OCI-LY1 (cell line): ENCODE data around the gene IL12A.

Experiments used
- H2AFZ ChIP-seq: fragments of 200-600 bp; sonication (generic), shearing (Covaris generic); 2 replicates; pipeline ENCODE4 v1.6.0; 2014; ENCODE audit warnings: antibody characterized with exemption, mild to moderate bottlenecking, low read length
- H3F3A ChIP-seq: fragments of 200-600 bp; sonication (generic), shearing (Covaris generic); 2 replicates; pipeline ENCODE4 v1.6.0; 2014; ENCODE audit warnings: mild to moderate bottlenecking, antibody characterized with exemption, low read length, moderate library complexity; ENCODE audit not compliant: insufficient read depth
- H3K27ac ChIP-seq: fragments of 200-600 bp; sonication (generic); 2 replicates; pipeline ENCODE4 v1.5.1; 2014; ENCODE audit warnings: low read length, mixed run types, mild to moderate bottlenecking, low read depth; ENCODE audit not compliant: poor library complexity, severe bottlenecking
- H3K27me3 ChIP-seq: fragments of 200-600 bp; sonication (generic); 2 replicates; pipeline ENCODE4 v1.6.0; 2014; ENCODE audit warnings: antibody characterized with exemption, mild to moderate bottlenecking, low read length, moderate library complexity; ENCODE audit not compliant: insufficient read depth
- H3K36me3 ChIP-seq: fragments of 200-600 bp; sonication (generic); 2 replicates; pipeline ENCODE4 v1.6.1; 2014; ENCODE audit warnings: mild to moderate bottlenecking, antibody characterized with exemption, low read length, moderate library complexity, mixed read lengths; ENCODE audit not compliant: insufficient read depth
- H3K4me1 ChIP-seq: fragments of 200-600 bp; sonication (generic); 2 replicates; pipeline ENCODE4 v1.5.1; 2014; ENCODE audit warnings: mild to moderate bottlenecking, low read length, moderate library complexity; ENCODE audit not compliant: insufficient read depth, severe bottlenecking
- H3K4me2 ChIP-seq: fragments of 200-600 bp; sonication (generic), shearing (Covaris generic); 2 replicates; pipeline ENCODE4 v1.6.1; 2014; ENCODE audit warnings: low read length
- H3K4me3 ChIP-seq: fragments of 200-600 bp; sonication (generic); 2 replicates; pipeline ENCODE4 v1.5.1; 2014; ENCODE audit warnings: low read length, low read depth, mild to moderate bottlenecking, mixed read lengths; ENCODE audit not compliant: poor library complexity, severe bottlenecking
- H3K79me2 ChIP-seq: fragments of 200-600 bp; shearing (Covaris generic); 2 replicates; pipeline ENCODE4 v1.6.1; 2016; ENCODE audit warnings: mixed run types, low read length, mixed read lengths; ENCODE audit not compliant: insufficient read depth
- H3K9ac ChIP-seq: fragments of 200-600 bp; sonication (generic), shearing (Covaris generic); 2 replicates; pipeline ENCODE4 v1.6.1; 2014; ENCODE audit warnings: mild to moderate bottlenecking, low read length, mixed read lengths
- H3K9me2 ChIP-seq: fragments of 200-600 bp; sonication (generic), shearing (Covaris generic); 2 replicates; pipeline ENCODE4 v1.6.1; 2014; ENCODE audit warnings: low read depth, mild to moderate bottlenecking, low read length, mixed read lengths
- H3K9me3 ChIP-seq: fragments of 200-600 bp; shearing (Covaris generic); 2 replicates; pipeline ENCODE4 v1.6.1; 2014; ENCODE audit warnings: low read length, mixed read lengths
- H4K20me1 ChIP-seq: fragments of 200-600 bp; sonication (generic), shearing (Covaris generic); 2 replicates; pipeline ENCODE4 v1.6.0; 2016; ENCODE audit warnings: mild to moderate bottlenecking, low read length; ENCODE audit not compliant: insufficient read depth
- EZH2 ChIP-seq: fragments of 200-600 bp; sonication (generic), shearing (Covaris generic); IDR thresholded peaks from 2 replicates; pipeline ENCODE4 v1.8.0; 2017; ENCODE audit warnings: borderline replicate concordance, mixed run types, mild to moderate bottlenecking, antibody characterized with exemption, low read length, moderate library complexity, mixed read lengths
- TF ChIP-seq, protein P1 (sequence below): fragments of 200-600 bp; sonication (generic), shearing (Covaris generic); IDR thresholded peaks from 2 replicates; pipeline ENCODE4 v1.5.1; 2017; ENCODE audit warnings: mild to moderate bottlenecking, antibody characterized with exemption, low read length, moderate library complexity, mixed read lengths

The IL12A gene

GRCh38 chr3:160001148-160001760, 12.6 kb downstream of the IL12A start:
- no peaks in the 10 kb centered on the region for H3K27me3 ChIP-seq
- no peaks in the 10 kb centered on the region for H3K4me1 ChIP-seq
- no peaks in the 10 kb centered on the region for H3K9me3 ChIP-seq
- no peaks in the 10 kb centered on the region for H4K20me1 ChIP-seq
- H3F3A ChIP-seq = no peaks in the 10 kb centered on the region
- H3K4me3 ChIP-seq = no peak overlapping the region
- H3K79me2 ChIP-seq = no peaks in the 10 kb centered on the region
- no peak for TF ChIP-seq EZH2
- TF ChIP-seq, protein P1, sequence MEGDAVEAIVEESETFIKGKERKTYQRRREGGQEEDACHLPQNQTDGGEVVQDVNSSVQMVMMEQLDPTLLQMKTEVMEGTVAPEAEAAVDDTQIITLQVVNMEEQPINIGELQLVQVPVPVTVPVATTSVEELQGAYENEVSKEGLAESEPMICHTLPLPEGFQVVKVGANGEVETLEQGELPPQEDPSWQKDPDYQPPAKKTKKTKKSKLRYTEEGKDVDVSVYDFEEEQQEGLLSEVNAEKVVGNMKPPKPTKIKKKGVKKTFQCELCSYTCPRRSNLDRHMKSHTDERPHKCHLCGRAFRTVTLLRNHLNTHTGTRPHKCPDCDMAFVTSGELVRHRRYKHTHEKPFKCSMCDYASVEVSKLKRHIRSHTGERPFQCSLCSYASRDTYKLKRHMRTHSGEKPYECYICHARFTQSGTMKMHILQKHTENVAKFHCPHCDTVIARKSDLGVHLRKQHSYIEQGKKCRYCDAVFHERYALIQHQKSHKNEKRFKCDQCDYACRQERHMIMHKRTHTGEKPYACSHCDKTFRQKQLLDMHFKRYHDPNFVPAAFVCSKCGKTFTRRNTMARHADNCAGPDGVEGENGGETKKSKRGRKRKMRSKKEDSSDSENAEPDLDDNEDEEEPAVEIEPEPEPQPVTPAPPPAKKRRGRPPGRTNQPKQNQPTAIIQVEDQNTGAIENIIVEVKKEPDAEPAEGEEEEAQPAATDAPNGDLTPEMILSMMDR = no peak
- no peak overlapping the region for H3K4me2 ChIP-seq
- no peak overlapping the region for H3K27ac ChIP-seq
- no peak overlapping the region for H2AFZ ChIP-seq
- no peaks in the 10 kb centered on the region for H3K9me2 ChIP-seq
- no peaks in the 10 kb centered on the region for H3K36me3 ChIP-seq
- H3K9ac ChIP-seq = no peak overlapping the region

DNA sequence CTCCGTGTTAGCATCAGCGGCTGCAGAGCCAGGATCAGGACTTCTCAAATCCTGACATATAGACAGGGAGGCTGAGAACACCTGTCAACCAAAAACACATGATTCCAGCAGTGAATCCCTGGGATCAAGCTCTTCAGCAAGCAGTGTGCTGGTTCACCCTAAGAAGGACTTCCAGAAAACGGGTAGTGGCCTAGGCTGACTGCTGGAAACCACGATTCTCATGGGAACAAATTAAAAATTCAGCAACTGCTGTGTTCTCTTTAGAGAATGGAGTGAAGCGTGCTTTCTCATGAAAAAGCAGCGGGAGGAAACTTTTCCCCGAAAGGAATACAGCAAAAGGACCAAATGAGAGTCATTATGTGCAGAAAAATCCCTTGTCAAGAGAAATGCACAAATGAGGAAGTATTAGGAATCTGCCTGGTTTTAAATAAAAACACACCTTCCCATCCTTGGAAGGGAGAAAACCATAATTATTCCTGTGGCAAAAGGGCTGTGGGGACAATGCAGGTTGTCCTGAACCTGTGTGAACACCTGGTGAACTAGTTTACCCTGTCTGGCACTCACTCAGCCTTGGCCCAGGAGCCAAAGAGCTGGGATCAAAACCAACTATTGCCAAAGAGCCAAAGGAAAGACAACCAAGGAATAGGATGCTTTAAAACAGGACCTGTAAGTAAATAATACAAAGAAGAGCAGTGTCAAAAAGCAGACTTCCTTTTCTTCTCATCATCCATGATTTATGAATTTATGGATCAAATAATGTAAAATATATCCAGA, 13.4 kb downstream of the IL12A start:
- no peak overlapping the region for H2AFZ ChIP-seq

DNA sequence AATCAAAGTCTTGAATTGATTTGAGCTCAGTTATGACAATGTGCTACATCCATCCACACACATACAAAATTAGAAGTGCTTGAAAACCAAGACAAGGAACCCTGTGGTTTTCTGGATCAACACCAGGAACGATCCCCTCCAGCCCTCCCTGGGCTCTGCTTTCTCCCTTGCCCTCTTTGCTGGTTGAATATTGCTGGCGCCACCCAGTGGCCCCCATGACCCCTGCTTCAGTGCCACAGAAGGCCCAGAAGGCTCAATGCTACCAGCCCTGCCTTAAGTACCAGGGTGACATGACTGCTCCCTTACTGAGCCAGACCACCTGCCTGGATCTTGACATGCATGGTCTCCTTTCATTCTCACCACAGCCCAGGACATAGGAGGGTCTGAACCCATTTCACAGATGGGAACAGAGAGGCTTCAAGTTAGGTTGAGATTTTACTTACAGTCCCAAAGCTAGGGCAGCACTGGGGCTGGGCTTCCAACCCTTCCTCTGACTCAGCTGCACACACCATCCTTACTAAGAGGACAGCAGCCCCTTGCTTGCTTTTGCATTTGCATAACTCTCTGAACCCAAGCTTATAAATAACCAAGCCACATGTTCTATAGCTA, 15.0 kb downstream of the IL12A start:
- H3K27me3 ChIP-seq = no peaks in the 10 kb centered on the region
- no peaks in the 10 kb centered on the region for H3F3A ChIP-seq
- no peaks in the 10 kb centered on the region for H4K20me1 ChIP-seq
- no peaks in the 10 kb centered on the region for H3K9me3 ChIP-seq
- no peak overlapping the region for H3K27ac ChIP-seq
- H3K4me2 ChIP-seq = no peak overlapping the region
- no peaks in the 10 kb centered on the region for H3K9me2 ChIP-seq
- H3K9ac ChIP-seq = no peak overlapping the region
- TF ChIP-seq, protein P1 = peak; percentile 79
- TF ChIP-seq EZH2 = no peak
- H3K79me2 ChIP-seq = no peaks in the 10 kb centered on the region
- H2AFZ ChIP-seq = no peak overlapping the region
- no peaks in the 10 kb centered on the region for H3K4me1 ChIP-seq
- no peaks in the 10 kb centered on the region for H3K36me3 ChIP-seq
- H3K4me3 ChIP-seq = no peak overlapping the region

More for the DNA sequence above, 13.4 kb downstream of the IL12A start:
- Histone ChIP-seq H3K36me3 (no peaks in the 10 kb centered on the region), H3K4me2 (no peak overlapping the region), H4K20me1 (no peaks in the 10 kb centered on the region), H3K4me3 (no peak overlapping the region), H3K9ac (no peak overlapping the region), H3K27me3 (no peaks in the 10 kb centered on the region), H3F3A (no peaks in the 10 kb centered on the region), H3K9me2 (no peaks in the 10 kb centered on the region), H3K9me3 (no peaks in the 10 kb centered on the region), H3K4me1 (no peaks in the 10 kb centered on the region), H3K79me2 (no peaks in the 10 kb centered on the region), H3K27ac (no peak overlapping the region)
- TF ChIP-seq, protein P1 = no peak
- no peak for TF ChIP-seq EZH2
